Measurements from ENCODE around the gene HMX3.
"Not testable (repeated sequence)": the region's sequence is repeated elsewhere in the genome, so short reads cannot be mapped to it uniquely, and the experiment has no call there.

The HMX3 gene

DNA sequence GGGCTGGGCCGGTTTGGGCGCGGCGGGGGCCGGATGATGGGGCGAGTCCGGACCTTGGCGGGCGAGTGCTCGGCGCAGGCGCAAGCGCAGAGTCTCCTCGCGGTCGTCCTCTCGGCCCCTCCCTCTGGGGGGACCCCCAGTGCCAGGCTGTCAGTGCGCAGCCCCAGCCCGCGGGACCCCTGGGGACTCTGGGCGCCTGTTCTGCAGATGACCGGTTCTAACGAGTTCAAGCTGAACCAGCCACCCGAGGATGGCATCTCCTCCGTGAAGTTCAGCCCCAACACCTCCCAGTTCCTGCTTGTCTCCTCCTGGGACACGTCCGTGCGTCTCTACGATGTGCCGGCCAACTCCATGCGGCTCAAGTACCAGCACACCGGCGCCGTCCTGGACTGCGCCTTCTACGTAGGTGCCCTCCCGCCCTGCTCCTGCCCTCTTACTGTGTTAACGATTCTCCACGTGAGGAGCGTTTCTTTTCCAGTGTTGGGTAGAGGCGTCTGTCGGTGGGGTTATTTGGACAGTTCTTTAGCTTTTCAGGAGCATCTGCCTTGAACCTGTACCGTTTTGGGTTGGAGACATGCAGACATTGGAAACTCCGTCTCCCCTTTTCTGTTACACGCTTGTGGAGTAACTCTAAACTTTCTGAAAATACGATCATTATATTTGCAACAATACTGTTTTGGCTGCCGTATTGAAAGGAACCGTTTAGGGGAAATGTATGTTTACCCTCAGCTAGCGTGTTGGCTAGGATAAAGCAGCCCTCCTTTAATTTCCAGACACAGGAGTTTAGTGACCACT lies 19.1 kb downstream of the HMX3 start:
- peaks cover 35% of the 10 kb centered on the region for H3K27me3 ChIP-seq (ENCODE audit: insufficient read depth, low read length)
- H3K4me1 ChIP-seq (ENCODE audit: insufficient read depth, low read length) = peaks cover 47% of the 10 kb centered on the region
- peak overlapping the region; percentile 95 for H3K4me3 ChIP-seq (ENCODE audit: low read length)
- peaks cover 43% of the 10 kb centered on the region for H3K36me3 ChIP-seq (ENCODE audit: insufficient read depth, low read length)
- peak overlapping the region; percentile 57 for H2AFZ ChIP-seq (ENCODE audit: low read depth, low read length)
- H3K9me3 ChIP-seq (ENCODE audit: low read length) = no peaks in the 10 kb centered on the region

DNA sequence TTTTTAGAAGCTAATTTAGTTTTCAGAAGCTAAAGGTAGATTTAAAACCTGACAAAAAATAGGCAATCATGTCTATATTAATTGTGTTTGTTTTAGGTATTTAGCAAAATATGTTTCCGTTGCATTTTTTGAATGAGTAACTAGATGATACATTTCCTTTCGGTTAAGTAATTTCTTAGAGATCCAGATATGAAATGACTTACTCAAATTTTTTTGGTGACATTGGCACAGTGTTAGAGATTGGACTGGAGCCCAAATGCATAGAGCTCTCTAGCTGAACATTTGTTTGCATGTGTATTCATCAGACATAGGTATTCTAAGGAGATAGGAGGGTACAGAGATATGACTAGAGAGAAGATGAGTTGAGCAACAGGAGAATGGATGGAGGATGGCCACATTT lies 20.3 kb downstream of the HMX3 start:
- Histone ChIP-seq H3K27me3 (ENCODE audit: insufficient read depth, low read length) (peaks cover 23% of the 10 kb centered on the region), H3K36me3 (ENCODE audit: insufficient read depth, low read length) (peaks cover 54% of the 10 kb centered on the region), H3K4me1 (ENCODE audit: insufficient read depth, low read length) (peaks cover 36% of the 10 kb centered on the region), H2AFZ (ENCODE audit: low read depth, low read length) (no peak overlapping the region), H3K9me3 (ENCODE audit: low read length) (no peaks in the 10 kb centered on the region), H3K4me3 (ENCODE audit: low read length) (peak overlapping the region; percentile 95)

DNA sequence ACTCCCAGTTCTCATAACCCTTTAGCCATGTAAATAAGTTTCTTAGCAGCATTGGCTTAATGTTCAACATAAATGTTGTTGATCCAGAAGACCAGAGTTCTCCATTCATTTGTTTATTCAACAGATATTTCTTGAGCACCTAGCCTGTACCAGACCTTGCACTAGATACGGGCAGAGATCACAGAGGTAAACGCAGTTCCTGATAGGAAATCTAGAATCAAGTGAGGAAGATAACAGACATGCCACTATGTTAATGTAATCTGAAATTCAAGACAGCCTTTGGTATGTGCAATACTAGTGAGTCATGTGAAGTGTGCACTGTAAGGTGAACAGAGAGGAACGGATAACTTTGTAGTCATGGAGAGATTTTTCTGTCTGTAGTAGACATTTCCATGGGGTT lies 21.4 kb downstream of the HMX3 start:
- H3K4me3 ChIP-seq (ENCODE audit: low read length) = no peak overlapping the region
- H2AFZ ChIP-seq (ENCODE audit: low read depth, low read length) = no peak overlapping the region
- peaks cover 12% of the 10 kb centered on the region for H3K27me3 ChIP-seq (ENCODE audit: insufficient read depth, low read length)
- peaks cover 29% of the 10 kb centered on the region for H3K4me1 ChIP-seq (ENCODE audit: insufficient read depth, low read length)
- H3K9me3 ChIP-seq (ENCODE audit: low read length) = no peaks in the 10 kb centered on the region
- H3K36me3 ChIP-seq (ENCODE audit: insufficient read depth, low read length) = peaks cover 65% of the 10 kb centered on the region

DNA sequence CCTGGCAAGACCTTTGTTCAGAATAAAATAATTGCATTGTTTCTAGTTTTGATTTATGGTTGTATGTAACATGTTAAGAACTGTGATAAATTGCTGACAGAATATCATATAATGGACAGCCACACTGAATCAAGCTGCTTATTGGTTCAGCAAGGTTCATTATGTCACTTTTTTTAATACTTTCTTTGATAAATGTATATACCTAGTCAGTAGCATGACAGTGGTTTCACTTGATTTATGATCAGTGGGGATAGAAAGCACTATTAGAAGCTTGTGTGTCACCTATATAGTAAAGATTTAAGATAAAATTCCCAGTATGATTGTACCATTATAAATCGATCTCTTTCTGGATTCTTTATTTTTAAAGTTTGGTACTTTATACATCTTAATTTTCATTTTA lies 22.9 kb downstream of the HMX3 start:
- no peaks in the 10 kb centered on the region for H3K9me3 ChIP-seq (ENCODE audit: low read length)
- H3K27me3 ChIP-seq (ENCODE audit: insufficient read depth, low read length) = no peaks in the 10 kb centered on the region
- H2AFZ ChIP-seq (ENCODE audit: low read depth, low read length) = no peak overlapping the region
- H3K4me3 ChIP-seq (ENCODE audit: low read length) = no peak overlapping the region
- H3K4me1 ChIP-seq (ENCODE audit: insufficient read depth, low read length) = peaks cover 29% of the 10 kb centered on the region
- peaks cover 80% of the 10 kb centered on the region for H3K36me3 ChIP-seq (ENCODE audit: insufficient read depth, low read length)

DNA sequence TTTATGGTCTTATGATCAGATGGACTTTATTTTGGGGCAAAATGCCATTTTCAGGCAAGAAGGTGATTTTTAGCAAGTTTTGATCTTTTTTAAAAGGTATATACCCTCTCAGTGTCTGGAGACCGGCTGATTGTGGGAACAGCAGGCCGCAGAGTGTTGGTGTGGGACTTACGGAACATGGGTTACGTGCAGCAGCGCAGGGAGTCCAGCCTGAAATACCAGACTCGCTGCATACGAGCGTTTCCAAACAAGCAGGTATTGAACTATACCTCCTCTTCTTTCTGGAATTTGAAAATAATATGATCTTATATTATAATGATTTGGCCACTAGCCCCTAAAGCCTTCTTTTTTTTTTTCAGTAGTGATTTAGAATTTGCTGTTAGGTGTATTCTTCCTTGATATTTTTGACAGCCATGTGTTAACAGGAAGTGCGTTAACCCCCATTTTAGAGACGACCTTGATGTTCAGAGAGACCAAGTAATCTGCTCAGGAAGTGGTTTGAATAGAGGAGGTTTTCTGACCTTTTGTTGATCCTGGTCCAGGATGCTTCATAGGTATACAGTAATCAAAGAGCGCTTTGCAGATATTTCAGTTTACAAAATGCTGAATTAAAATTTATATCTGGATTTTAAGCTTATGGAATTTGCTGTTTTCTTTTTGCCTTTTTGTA lies 24.7 kb downstream of the HMX3 start:
- H2AFZ ChIP-seq (ENCODE audit: low read depth, low read length) = no peak overlapping the region
- H3K27me3 ChIP-seq (ENCODE audit: insufficient read depth, low read length) = no peaks in the 10 kb centered on the region
- peaks cover 24% of the 10 kb centered on the region for H3K4me1 ChIP-seq (ENCODE audit: insufficient read depth, low read length)
- peaks cover 90% of the 10 kb centered on the region for H3K36me3 ChIP-seq (ENCODE audit: insufficient read depth, low read length)
- H3K9me3 ChIP-seq (ENCODE audit: low read length) = no peaks in the 10 kb centered on the region
- H3K4me3 ChIP-seq (ENCODE audit: low read length) = no peak overlapping the region

DNA sequence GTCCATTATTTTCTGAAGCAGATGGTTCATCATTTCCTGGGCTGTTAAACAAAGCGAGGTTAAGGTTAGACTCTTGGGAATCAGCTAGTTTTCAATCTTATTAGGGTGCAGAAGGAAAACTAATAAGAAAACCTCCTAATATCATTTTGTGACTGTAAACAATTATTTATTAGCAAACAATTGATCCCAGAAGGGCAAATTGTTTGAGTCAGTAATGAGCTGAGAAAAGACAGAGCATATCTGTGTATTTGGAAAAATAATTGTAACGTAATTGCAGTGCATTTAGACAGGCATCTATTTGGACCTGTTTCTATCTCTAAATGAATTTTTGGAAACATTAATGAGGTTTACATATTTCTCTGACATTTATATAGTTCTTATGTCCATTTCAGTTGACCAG lies 28.5 kb downstream of the HMX3 start:
- H3K4me1 ChIP-seq (ENCODE audit: insufficient read depth, low read length) = no peaks in the 10 kb centered on the region
- no peaks in the 10 kb centered on the region for H3K9me3 ChIP-seq (ENCODE audit: low read length)
- H3K4me3 ChIP-seq (ENCODE audit: low read length) = no peak overlapping the region
- H3K27me3 ChIP-seq (ENCODE audit: insufficient read depth, low read length) = no peaks in the 10 kb centered on the region
- no peak overlapping the region for H2AFZ ChIP-seq (ENCODE audit: low read depth, low read length)
- H3K36me3 ChIP-seq (ENCODE audit: insufficient read depth, low read length) = peaks cover 85% of the 10 kb centered on the region

DNA sequence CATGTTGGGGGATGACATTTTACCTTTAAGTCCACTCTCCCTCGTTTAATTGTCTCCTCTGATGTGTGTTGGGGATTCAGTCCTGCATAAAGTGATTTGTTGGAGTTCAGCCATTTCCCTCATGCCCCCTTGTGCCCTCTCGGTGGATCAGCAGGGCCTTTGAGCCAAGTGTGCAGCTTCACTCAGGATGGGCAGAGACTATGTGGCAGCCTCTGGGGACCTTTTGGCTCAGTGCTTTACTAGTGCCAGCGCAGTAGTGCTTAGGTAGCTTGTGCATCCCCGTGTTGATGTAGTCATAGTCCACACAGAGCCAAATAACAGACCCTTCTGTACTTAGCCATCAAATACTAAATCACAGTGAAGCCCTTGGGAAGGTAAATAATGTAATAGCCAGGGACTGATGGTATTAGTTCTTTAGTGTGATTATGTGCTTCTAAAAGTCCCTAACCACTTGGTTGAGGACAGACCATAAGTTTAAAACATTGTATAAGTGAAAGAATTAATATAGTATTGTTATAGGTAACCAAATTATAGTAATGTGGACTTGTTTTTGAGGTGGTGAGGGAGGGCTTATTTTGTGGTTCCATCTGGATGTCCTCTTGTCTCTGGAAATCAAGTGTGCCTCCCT lies 29.8 kb downstream of the HMX3 start:
- H3K9me3 ChIP-seq (ENCODE audit: low read length) = no peaks in the 10 kb centered on the region
- H3K36me3 ChIP-seq (ENCODE audit: insufficient read depth, low read length) = peaks cover 78% of the 10 kb centered on the region
- H3K4me3 ChIP-seq (ENCODE audit: low read length) = no peak overlapping the region
- no peaks in the 10 kb centered on the region for H3K4me1 ChIP-seq (ENCODE audit: insufficient read depth, low read length)
- H2AFZ ChIP-seq (ENCODE audit: low read depth, low read length) = no peak overlapping the region
- no peaks in the 10 kb centered on the region for H3K27me3 ChIP-seq (ENCODE audit: insufficient read depth, low read length)

DNA sequence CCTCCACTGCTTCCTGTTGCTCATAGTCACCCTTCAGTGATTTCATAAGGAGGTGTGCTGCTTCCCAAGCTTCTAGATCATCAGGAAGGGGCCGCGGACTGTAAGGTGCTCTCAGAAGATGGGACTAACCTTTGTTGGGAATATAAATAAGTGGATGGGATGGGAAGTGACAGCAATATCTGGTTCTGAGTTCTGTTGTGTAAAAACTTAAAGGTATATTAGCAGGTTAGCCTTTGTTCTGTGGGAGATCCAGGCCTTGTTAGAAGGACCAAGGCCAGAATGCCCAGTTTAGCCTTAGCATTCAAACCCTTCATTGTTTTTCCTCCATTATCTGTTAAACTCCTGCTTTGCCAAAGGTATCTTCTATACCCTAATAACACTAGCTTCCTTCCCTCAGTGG lies 30.8 kb downstream of the HMX3 start:
- Histone ChIP-seq H3K4me1 (ENCODE audit: insufficient read depth, low read length) (no peaks in the 10 kb centered on the region), H2AFZ (ENCODE audit: low read depth, low read length) (no peak overlapping the region), H3K27me3 (ENCODE audit: insufficient read depth, low read length) (no peaks in the 10 kb centered on the region), H3K36me3 (ENCODE audit: insufficient read depth, low read length) (peaks cover 69% of the 10 kb centered on the region), H3K9me3 (ENCODE audit: low read length) (no peaks in the 10 kb centered on the region), H3K4me3 (ENCODE audit: low read length) (no peak overlapping the region)

DNA sequence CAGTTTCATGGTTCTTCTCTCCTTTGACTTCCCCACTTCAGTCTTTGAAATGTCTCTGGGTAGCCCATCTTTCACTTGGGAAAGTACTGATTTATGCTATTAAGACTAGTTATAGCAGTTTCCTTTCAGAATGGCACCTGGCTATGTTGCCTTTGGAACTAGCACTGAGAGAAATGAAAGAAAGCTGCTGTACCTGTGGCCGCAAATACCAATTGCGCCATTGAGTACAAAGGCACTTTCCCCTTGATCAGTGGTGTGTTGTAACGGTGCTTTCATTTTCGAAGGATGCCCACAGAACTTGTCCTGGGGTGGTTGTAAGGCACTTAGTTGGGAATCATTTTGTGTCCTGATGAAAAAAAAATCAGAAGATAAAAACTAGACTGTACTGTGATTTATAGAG lies 35.2 kb downstream of the HMX3 start:
- Histone ChIP-seq H2AFZ (ENCODE audit: low read depth, low read length) (no peak overlapping the region), H3K9me3 (ENCODE audit: low read length) (peaks cover 2% of the 10 kb centered on the region), H3K4me3 (ENCODE audit: low read length) (no peak overlapping the region), H3K36me3 (ENCODE audit: insufficient read depth, low read length) (peaks cover 39% of the 10 kb centered on the region), H3K4me1 (ENCODE audit: insufficient read depth, low read length) (no peaks in the 10 kb centered on the region), H3K27me3 (ENCODE audit: insufficient read depth, low read length) (no peaks in the 10 kb centered on the region)

DNA sequence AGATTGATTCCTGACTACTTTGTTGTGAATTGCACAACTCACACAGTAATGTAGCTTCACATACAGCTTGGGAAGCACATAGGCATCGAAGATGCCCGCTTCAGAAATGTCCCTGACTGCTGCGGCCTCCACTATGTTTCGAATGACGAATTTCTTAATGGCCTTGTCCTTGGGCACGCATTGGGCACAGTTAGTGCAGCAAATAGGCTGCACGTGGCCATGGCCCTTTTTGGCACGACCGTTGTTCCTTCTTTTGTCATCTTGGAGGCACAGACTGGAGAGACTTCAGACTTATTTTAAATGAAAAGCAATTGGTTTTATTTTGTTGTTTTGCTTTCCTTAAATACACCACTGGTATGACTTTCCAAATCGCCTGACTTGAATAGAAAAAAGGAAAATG lies 35.8 kb downstream of the HMX3 start:
- H2AFZ ChIP-seq (ENCODE audit: low read depth, low read length); H3K4me3 ChIP-seq (ENCODE audit: low read length); H3K4me1 ChIP-seq (ENCODE audit: insufficient read depth, low read length); H3K9me3 ChIP-seq (ENCODE audit: low read length); H3K27me3 ChIP-seq (ENCODE audit: insufficient read depth, low read length): not testable (repeated sequence)
- H3K36me3 ChIP-seq (ENCODE audit: insufficient read depth, low read length) = peaks cover 37% of the 10 kb centered on the region

DNA sequence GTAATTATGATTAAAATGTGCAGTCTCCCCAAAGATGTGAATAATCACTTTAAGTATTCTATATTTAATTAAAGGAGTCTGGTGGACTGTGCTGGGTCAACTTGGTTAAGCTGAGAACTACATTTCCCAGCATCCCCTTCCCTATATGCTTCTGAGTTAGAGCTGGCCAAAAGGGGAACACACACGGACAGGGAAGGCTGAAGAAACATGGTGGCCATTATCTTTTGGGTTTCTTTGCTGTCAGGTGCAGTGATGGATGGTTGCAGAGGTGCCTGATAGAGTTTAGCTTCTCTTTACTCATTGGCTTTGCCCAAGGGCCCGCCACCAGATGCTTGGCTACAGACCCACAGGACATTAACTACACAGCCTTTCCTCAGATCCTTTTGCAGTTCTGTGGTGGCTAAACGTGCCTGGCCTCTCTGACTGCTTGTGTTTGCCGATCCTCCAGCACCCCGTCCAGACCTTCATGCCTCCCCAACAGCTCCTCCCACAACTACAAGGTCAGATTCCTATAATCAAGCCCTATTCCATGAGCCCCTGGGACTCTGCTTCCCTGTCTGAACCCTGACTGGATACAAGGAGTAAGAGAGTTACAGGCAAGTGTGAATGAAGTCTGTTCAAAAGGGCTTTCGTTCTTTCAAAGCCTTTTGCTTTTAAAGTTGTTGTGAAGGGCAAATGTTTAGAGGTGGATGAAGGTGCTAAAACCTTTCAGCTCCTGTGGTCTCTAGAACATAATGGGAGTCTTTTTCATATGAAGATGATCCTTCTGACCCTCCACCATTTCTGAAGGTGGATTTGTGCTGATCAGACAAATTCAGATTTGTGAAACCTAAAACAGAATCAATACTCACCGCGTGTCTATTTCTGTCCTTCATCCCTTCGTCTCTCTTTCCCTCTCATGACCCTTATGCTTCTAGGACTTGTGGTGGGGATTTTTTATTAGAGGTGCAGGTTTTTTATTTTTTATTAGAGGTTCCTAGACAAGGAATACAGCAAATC lies 39.9 kb downstream of the HMX3 start:
- no peak overlapping the region for H3K4me3 ChIP-seq (ENCODE audit: low read length)
- no peaks in the 10 kb centered on the region for H3K4me1 ChIP-seq (ENCODE audit: insufficient read depth, low read length)
- H3K36me3 ChIP-seq (ENCODE audit: insufficient read depth, low read length) = peaks cover 18% of the 10 kb centered on the region
- H3K27me3 ChIP-seq (ENCODE audit: insufficient read depth, low read length) = no peaks in the 10 kb centered on the region
- peaks cover 2% of the 10 kb centered on the region for H3K9me3 ChIP-seq (ENCODE audit: low read length)
- H2AFZ ChIP-seq (ENCODE audit: low read depth, low read length) = no peak overlapping the region

DNA sequence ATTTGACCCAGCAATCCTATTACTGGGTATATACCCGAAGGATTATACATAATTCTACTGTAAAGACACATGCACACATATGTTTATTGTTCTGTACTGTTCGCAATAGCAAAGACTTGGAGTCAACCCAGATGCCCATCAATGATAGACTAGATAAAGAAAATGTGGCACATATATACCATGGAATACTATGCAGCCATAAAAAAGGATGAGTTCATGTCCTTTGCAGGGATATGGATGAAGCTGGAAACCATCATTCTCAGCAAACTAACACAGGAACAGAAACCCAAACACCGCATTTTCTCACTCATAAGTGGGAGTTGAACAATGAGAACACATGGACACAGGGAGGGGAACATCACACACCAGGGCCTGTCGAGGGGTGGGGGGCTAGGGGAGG lies 42.6 kb downstream of the HMX3 start:
- H3K9me3 ChIP-seq (ENCODE audit: low read length); H3K4me1 ChIP-seq (ENCODE audit: insufficient read depth, low read length): not testable (repeated sequence)
- peaks cover 13% of the 10 kb centered on the region for H3K36me3 ChIP-seq (ENCODE audit: insufficient read depth, low read length)

More for the DNA sequence above, 42.6 kb downstream of the HMX3 start:
- not testable (repeated sequence) for H3K27me3 ChIP-seq (ENCODE audit: insufficient read depth, low read length); H2AFZ ChIP-seq (ENCODE audit: low read depth, low read length); H3K4me3 ChIP-seq (ENCODE audit: low read length)

Measured in neuron (in vitro differentiated cells).